Daoy (cell line): ENCODE data around the gene TESK2. TPM values are rescaled to one million over a fixed set of nuclear protein-coding genes. Genes with fewer than 3 reads are reported as not detected.
"Not testable (repeated sequence)": the region's sequence is repeated elsewhere in the genome, so short reads cannot be mapped to it uniquely, and the experiment has no call there.

Experiments
- DNase-seq: peaks from one replicate; pipeline ENCODE4 v3.0.0-alpha.2; 2015; ENCODE audit warnings: low read depth
- total RNA-seq: library from RNA; depleted of rRNA; stranded (reverse); fragments of >200 nt; shearing (Covaris generic); gene quantifications from 2 replicates; pipeline ENCODE4 v1.2.3, GENCODE V29; 2014

The TESK2 gene
- total RNA-seq, 1 experiment from 2014 or later, result 0.91 TPM

GRCh38 chr1:45510036-45510971, 19.3 kb upstream of the TESK2 start:
- DNase-seq, result no peak

GRCh38 chr1:45508295-45509151, 17.6 kb upstream of the TESK2 start:
- no peak for DNase-seq

- no peak for DNase-seq
Measured at GRCh38 chr1:45507893-45508292, 16.9 kb upstream of the TESK2 start.

GRCh38 chr1:45507195-45507594, 16.2 kb upstream of the TESK2 start:
- DNase-seq, result no peak

- no peak for DNase-seq
Measured at GRCh38 chr1:45503462-45504360, 12.7 kb upstream of the TESK2 start.

GRCh38 chr1:45501505-45501859, 10.5 kb upstream of the TESK2 start:
- DNase-seq, result no peak

- DNase-seq, result peak; percentile 27
Measured at GRCh38 chr1:45499415-45499769, 8.4 kb upstream of the TESK2 start.

GRCh38 chr1:45498279-45498678, 7.3 kb upstream of the TESK2 start:
- DNase-seq, result no peak

GRCh38 chr1:45493116-45493697, 2.2 kb upstream of the TESK2 start:
- DNase-seq, result peak; percentile 44

- DNase-seq, result no peak
Measured at GRCh38 chr1:45492691-45493090, 1.7 kb upstream of the TESK2 start.

GRCh38 chr1:45491487-45492260, 711 bp upstream of the TESK2 start:
- no peak for DNase-seq

GRCh38 chr1:45490121-45490625, 790 bp downstream of the TESK2 start:
- no peak for DNase-seq

GRCh38 chr1:45489379-45489778, 1.6 kb downstream of the TESK2 start:
- not testable (repeated sequence) for DNase-seq

- DNase-seq, result no peak
Measured at GRCh38 chr1:45488666-45489377, 2.1 kb downstream of the TESK2 start.

GRCh38 chr1:45485949-45486348, 5.0 kb downstream of the TESK2 start:
- no peak for DNase-seq

- DNase-seq, result no peak
Measured at GRCh38 chr1:45479039-45479748, 11.8 kb downstream of the TESK2 start.

GRCh38 chr1:45478121-45478814, 12.7 kb downstream of the TESK2 start:
- DNase-seq, result no peak

GRCh38 chr1:45477646-45478045, 13.3 kb downstream of the TESK2 start:
- DNase-seq, result no peak
